ENCODE results near the gene NEURL4.

DNA sequence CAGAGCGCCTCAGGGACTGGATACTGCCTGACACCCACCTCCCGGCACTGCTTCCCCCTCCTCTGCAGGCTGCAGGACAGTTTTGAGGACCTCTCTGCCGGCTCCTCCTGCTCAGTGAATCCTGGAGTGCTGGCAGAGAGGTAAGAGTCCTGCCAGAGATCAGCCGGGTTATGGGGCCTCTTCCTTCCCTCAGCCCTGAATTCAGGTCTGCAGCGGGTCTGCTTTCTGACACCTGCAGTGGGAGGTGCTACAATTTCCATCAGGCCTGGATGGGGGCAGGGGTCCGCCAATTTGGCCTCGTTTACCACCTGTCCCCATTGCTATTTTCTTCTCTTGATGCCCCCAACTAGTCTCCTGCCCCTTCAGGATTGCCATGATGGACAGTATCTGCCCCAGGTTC, 3.0 kb upstream of the NEURL4 start:
- TF ChIP-seq, protein P1, sequence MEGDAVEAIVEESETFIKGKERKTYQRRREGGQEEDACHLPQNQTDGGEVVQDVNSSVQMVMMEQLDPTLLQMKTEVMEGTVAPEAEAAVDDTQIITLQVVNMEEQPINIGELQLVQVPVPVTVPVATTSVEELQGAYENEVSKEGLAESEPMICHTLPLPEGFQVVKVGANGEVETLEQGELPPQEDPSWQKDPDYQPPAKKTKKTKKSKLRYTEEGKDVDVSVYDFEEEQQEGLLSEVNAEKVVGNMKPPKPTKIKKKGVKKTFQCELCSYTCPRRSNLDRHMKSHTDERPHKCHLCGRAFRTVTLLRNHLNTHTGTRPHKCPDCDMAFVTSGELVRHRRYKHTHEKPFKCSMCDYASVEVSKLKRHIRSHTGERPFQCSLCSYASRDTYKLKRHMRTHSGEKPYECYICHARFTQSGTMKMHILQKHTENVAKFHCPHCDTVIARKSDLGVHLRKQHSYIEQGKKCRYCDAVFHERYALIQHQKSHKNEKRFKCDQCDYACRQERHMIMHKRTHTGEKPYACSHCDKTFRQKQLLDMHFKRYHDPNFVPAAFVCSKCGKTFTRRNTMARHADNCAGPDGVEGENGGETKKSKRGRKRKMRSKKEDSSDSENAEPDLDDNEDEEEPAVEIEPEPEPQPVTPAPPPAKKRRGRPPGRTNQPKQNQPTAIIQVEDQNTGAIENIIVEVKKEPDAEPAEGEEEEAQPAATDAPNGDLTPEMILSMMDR (IDR thresholded peaks at IDR 0.05) = no peak
- no peak for TF ChIP-seq POLR2A (IDR thresholded peaks at IDR 0.05)
